Measurements from ENCODE around the gene ARL15.
"Not testable (repeated sequence)": the region's sequence is repeated elsewhere in the genome, so short reads cannot be mapped to it uniquely, and the experiment has no call there.

ARL15 gene

DNA sequence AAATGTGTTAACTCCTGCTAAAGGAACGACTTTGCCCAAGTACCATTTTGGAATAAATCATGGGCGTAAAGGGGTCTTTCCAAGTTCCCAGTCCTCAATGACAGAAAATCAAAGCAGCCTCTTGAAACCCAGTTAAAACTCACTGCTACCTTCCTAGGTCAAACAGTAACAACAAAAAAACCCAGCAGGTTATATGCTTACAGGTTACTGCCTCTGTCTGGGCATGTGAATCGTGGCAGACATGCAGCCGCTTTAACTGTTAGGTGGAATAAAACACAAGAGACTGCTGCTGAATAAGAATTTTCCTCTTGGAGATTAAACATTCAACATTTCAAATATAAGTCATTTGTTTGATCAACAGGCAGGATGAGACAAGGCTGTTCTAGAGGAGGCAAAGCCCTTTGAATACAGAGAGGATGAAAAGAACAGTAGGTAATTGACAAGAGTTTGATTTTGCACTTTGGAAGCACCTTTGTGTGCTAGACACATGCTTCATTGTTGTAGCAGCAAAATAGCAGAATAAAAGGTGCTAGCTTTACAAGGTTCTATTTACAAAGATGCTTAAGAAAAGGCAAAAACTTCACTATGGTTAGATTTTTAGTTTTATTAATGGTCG is 430.6 kb downstream of the ARL15 start:
- DNase-seq = no peak

DNA sequence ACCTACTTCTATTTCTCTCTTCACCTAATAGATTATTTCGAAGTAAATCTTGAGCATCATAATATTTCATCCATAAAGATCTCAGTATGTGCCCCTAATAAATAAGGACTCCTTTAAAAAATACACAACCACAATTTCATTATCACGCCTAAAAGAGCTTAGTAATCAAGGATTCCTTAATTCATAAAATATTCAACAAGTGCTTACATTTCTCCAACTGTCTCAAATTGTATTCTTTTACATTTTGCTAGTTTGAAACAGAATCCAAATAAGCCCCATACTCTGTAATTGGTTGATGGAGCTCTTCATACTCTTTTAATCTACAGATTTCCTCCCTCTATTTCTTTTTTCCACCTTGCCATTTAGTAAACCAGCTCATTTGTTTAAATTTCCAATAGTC is 432.4 kb downstream of the ARL15 start:
- no peak for DNase-seq

DNA sequence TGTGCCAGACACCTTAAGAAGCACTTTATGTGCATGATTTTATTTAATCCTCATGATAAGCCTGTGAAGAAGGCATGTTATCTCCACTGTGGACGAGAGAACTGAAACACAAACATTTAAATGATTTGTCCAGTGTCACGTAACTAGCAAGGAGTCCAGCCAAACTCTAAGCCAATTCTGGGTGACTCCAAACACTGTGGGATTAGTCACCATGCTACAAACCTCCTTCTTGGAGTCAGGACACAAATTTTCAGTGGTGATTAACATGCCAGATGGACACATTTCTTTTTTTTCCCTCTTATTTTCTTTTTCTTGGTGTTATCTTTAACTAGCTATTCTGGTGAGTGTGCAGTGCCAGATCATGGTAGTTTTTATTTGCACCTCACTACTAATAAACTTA is 433.1 kb downstream of the ARL15 start:
- no peak for DNase-seq

DNA sequence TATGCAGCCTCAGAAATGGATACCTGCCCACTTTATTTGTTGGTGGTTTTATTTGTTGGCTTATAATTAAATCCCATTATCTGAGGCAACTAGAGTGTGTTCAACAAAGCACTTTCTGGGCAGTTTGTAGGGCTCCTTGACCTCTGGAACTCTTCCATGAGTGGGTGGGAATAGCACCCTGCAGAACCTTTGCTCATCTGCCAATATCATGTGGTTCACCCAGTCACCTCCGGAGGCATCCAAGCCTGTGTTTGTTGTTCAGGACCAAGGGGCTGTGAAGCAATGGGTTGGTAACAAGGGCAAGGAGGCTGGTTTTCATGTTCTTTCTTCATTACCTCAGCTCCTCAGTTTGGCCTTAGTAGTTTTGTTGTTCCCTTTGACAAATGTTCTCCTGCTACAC is 436.0 kb downstream of the ARL15 start:
- DNase-seq = no peak

DNA sequence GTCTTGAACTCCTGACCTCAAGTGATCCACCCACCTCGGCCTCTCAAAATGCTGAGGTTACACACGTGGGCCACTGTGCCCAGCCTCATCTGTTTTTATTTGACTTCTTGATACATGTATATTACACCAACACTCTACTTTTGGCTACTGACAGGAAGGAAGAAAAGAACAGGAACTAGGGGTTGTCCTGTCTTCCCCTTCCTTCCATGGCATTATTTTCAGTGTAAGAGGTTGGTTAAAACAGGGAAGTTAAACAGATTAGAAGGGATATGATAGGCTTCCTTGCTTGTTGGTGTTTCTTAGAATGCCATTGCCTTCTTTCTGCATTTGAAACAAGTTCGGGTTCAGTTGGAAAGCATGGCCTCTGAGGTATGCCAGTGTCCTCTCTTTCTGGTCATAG is 437.1 kb downstream of the ARL15 start:
- no peak for DNase-seq

DNA sequence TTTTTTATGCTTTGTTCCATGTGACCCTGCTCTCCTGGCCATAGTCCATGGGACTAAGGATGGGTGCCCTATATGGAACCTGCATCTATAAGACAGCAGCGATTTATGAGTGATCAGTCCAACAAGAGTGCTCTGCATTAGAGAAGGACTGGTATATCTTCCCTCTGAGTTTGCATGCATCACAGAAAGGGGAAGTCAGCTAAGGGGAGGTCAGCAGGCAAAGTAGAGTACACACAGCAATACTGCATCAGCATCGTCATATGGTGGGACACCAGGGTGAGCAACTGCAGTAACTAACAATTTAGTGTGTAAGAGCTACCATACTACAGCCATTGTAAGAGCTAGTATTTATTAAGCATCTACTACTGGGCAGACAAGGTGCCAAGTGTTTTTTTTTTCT is 438.6 kb downstream of the ARL15 start:
- DNase-seq = no peak

DNA sequence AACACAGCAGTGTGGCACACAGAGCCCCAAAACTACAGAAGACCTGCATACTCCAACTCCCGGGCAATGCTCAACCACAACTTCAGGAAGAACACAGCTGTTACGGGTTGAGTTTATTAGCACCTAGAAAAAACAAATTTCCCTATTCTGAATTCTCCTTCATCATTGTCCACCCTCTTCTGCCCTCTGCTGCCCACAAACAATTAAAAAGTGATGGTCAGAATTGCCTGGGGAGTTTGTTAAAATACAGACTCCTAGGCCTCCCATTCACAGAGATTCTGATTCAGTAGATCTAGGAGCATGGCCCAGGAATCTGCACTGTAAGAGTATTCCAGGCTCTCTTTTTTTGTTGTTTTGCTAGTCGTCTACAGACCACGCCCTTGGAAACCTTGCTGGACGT is 439.3 kb downstream of the ARL15 start:
- no peak for DNase-seq

DNA sequence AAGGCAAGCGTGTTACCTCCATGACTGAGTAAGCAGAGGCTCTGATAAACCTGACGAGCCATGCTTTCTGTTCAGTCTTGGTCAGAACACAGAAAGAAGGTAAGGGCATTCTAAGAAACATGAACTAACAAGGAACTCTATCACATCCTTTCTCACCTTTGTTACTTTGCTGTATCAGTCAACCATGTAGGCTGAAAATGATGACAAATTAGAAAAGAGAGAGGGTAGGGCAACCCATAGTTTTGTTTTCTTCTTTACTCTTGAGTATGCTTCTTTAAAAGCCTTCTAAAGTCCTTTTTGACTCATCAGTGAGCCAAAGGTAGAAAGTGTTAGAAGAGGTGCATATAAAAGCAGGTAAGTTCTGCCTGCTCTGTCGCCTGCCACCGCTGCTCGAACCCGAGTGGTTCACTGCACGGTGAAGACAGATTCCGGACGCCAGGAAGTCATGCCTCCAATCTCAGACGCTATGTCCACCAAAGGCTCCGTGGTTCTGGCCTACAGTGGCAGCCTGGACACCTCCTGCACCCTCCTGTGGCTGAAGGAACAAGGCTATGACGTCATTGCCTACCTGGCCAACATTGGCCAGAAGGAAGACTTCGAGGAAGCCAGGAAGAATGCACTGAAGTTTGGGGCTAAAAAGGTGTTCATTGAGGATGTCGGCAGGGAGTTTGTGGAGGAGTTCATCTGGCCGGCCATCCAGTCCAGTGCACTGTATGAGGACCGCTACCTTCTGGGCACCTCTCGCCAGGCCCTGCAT is 451.5 kb downstream of the ARL15 start:
- DNase-seq = no peak

DNA sequence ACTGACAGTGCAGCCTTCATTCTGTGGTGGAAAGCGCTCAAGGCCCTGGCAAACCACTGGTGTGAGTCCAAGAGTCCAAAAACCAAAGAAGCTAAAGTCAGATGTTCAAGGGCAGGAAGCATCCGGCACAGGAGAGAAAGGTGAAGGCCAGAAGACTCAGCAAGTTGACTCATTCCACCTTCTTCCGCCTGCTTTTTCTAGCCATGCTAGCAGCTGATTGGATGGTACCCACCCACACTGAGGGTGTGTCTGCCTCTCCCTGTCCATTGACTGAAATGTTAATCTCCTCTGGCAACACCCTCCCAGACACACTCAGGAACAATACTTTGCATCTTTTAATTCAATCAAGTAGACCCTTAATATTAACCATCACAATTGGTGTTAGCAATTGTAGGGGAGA is 453.9 kb downstream of the ARL15 start:
- DNase-seq = no peak

DNA sequence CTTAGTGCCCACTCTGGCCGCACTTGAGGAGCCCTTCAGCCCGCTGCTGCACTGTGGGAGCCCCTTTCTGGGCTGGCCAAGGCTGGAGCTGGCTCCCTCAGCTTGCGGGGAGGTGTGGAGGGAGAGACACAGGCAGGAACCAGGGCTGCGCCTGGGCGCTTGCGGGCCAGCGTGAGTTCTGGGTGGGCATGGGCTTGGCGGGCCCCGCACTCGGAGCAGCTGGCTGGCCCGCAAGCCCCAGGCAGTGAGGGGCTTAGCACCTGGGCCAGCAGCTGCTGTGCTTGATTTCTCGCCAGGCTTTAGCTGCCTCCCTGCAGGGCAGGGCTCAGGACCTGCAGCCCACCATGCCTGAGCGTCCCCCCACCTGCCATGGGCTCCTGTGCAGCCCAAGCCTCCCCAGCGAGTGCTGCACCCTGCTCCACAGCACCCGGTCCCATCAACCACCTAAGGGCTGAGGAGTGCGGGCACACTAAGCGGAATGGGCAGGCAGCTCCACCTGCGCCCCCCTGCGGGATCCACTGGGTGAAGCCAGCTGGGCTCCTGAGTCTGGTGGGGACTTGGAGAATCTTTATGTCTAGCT is 473.4 kb downstream of the ARL15 start:
- not testable (repeated sequence) for DNase-seq

DNA sequence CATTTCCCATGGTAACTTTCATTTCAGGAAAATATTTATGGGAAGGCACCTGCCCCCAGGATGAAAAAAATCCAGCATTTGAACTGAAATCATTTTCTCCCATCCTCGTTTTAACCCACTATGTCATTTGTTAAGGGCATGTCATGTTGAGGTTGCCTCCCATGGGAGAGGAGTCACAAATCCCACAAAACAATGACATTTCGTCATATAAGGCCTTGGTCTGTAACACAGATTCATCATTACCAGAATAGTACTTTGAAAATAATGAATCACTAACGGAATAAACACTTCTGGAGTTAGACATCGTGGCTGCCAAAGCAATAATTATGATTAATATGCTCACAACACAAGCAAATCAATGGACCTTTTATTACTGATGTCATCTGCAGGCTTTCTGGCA is 475.9 kb downstream of the ARL15 start:
- DNase-seq = no peak

All from activated naive CD4-positive, alpha-beta T cell (primary cell).